ENCODE results near the gene EGFL8.

DNA sequence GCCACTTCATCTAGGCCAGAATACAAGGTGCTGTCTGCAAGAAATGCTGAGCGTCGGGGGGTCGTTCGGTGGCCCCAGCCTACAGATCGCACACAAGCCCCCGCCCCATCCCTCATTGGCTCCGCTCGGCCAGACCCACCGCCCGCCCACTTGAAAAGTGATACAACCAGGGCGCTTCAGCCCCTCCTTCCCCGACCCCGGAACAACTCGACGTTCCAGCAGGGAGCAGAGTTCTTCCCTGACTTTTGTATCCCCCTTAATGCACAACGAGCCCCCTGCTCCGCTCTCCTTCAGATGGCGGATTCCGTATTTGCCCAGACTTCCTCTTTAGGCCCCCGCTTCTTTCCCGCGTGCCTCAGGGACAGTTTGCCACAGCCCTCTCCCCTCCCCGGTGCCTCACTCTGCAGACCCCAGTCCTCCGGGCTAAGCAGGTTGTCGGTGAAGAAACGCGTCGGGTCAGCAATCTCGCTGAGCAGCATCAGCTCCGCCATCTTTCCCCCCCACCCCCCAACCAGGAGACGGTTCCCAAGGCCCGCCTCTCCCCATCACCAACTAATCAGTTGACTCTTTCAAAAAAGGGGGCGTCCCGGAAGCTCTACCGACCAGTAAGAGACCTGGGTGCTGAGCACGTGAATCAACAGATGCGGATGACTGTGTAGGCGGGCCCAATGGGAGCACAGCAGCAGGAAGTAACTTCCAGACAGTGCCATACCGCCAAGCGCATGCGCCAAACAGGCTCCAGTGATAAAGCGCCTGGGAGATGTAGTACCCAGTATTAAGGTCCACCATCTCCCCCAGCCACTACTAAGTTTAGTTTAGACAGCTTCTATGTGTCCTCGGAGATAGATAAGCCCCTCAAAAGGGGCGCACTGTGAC lies 36.4 kb upstream of the EGFL8 start, which contains the start of gene ATF6B:
- TF ChIP-seq CTCF (IDR thresholded peaks at IDR 0.05) (no peak), POLR2A (IDR thresholded peaks at IDR 0.05) (peak; percentile 28 to 65)
